Prostate gland (tissue), 2 donors: ENCODE measurements around the gene TSHZ2. TPM values are rescaled to one million over a fixed set of nuclear protein-coding genes. Genes with fewer than 3 reads are reported as not detected.

ENCODE experiments used
- DNase-seq: peaks from one replicate; pipeline ENCODE4 v3.0.0-alpha.2; 2019; ENCODE audit warnings: low spot score
- H3K27ac ChIP-seq, 2 donors: fragments of 200-600 bp; sonication (generic); 2 replicates each; pipeline ENCODE4 v1.5.1; 2017 to 2019
- H3K27me3 ChIP-seq: fragments of 200-600 bp; sonication (generic); replicated peaks from 2 replicates; pipeline ENCODE4 v1.5.1; 2019; ENCODE audit not compliant: insufficient read depth
- H3K36me3 ChIP-seq, 2 donors: fragments of 200-600 bp; sonication (generic); 1 replicate in 1 of 2; 2 replicates in 1 of 2; pipeline versions ENCODE4 v1.5.1 to v1.8.1; 2017 to 2019
- H3K4me1 ChIP-seq: fragments of 200-600 bp; sonication (generic); replicated peaks from 2 replicates; pipeline ENCODE4 v1.5.1; 2019
- H3K4me3 ChIP-seq, 2 donors: fragments of 200-600 bp; sonication (generic); 2 replicates each; pipeline ENCODE4 v1.5.1; 2017 to 2019
- H3K9me3 ChIP-seq: fragments of 200-600 bp; sonication (generic); 2 replicates; pipeline ENCODE4 v1.5.1; 2017
- POLR2A ChIP-seq: fragments of 450-650 bp; IDR thresholded peaks from one replicate; pipeline ENCODE4 v1.6.1; 2016; ENCODE audit warnings: antibody characterized with exemption, mild to moderate bottlenecking
- POLR2AphosphoS5 ChIP-seq: sonication (generic); formaldehyde crosslinking; IDR thresholded peaks from one replicate; pipeline ENCODE4 v1.6.1; 2017; ENCODE audit warnings: antibody characterized with exemption
- WGBS: methylation state at CpG from one replicate; pipeline ENCODE4 v1.1.5; 2018; 5-methylcytosine and 5-hydroxymethylcytosine counted together
- intact Hi-C: fragments of 100-400 bp; cut with DNase I; formaldehyde crosslinking; loops from one replicate; pipeline ENCODE4 v1.14.2; 2022
- total RNA-seq, 2 donors: library from RNA; depleted of rRNA; stranded (reverse); fragments of >200 nt; gene quantifications; one replicate each; pipeline ENCODE4 v1.1.0, GENCODE V29; 2016
- TF ChIP-seq, protein P1 (sequence below), 4 experiments: fragments of 200-600 bp in 2 of 4; fragments of 450-650 bp in 2 of 4; sonication (generic) in 2 of 4; IDR thresholded peaks; 1 replicate in 3 of 4; 2 replicates in 1 of 4; pipeline ENCODE4 v1.5.1; 2016 to 2019; ENCODE audit warnings: antibody characterized with exemption in 4 of 4, mild to moderate bottlenecking in 2 of 4, moderate library complexity in 2 of 4

The TSHZ2 gene
- total RNA-seq, 2 donors from 2014 or later, result 9.8 to 35.1 TPM

DNA sequence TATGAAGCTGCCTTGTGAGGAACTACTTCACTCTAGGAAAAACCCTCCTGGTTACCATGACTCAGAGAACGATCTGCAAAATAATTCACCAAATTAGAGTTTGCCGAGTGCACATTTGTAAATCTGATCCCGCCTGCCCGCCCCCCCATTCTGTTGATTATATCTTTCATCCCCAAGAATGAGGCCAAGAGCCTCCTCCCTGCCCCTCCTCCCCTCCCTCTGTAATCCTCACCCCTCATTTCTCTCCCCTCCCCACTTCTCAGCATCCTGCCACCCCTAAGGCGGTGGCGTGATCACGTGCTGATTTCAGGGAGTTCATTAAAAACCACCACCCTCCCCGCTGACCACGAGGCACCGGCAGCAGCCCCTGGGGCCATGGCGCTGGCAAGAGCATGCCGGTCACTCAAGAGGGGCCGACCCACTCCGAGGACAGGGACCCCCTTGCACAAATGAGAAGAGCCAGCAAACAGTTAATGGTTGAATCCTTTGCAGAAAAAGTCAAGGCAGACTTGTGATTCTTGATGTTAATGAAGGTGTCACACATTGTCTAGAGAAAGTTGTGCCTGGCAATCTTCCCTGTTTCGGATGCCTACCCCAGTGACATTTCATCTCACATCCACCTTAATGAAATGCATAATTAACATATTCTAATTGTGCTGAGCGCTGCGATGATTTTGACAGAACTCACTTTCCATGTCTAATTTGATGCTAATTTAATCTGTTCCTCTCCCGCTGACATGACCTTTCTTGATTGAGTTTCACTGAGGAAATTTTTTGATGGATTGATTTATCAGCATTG lies 373.6 kb downstream of the TSHZ2 start:
- intact Hi-C loops, result no loop called here
- Histone ChIP-seq H3K27me3 (no peaks in the 10 kb centered on the region), H3K36me3 (no peaks in the 10 kb centered on the region), H3K4me1 (no peaks in the 10 kb centered on the region), H3K27ac (no peak overlapping the region), H3K4me3 (no peak overlapping the region), H3K9me3 (no peaks in the 10 kb centered on the region)
- TF ChIP-seq, protein P1, sequence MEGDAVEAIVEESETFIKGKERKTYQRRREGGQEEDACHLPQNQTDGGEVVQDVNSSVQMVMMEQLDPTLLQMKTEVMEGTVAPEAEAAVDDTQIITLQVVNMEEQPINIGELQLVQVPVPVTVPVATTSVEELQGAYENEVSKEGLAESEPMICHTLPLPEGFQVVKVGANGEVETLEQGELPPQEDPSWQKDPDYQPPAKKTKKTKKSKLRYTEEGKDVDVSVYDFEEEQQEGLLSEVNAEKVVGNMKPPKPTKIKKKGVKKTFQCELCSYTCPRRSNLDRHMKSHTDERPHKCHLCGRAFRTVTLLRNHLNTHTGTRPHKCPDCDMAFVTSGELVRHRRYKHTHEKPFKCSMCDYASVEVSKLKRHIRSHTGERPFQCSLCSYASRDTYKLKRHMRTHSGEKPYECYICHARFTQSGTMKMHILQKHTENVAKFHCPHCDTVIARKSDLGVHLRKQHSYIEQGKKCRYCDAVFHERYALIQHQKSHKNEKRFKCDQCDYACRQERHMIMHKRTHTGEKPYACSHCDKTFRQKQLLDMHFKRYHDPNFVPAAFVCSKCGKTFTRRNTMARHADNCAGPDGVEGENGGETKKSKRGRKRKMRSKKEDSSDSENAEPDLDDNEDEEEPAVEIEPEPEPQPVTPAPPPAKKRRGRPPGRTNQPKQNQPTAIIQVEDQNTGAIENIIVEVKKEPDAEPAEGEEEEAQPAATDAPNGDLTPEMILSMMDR (IDR thresholded peaks at IDR 0.05), result no peak
- TF ChIP-seq POLR2AphosphoS5, result no peak
- no peak for TF ChIP-seq POLR2A
- 90% methylated on average over 18 of the region's 18 CpGs for WGBS
- DNase-seq, result no peak

DNA sequence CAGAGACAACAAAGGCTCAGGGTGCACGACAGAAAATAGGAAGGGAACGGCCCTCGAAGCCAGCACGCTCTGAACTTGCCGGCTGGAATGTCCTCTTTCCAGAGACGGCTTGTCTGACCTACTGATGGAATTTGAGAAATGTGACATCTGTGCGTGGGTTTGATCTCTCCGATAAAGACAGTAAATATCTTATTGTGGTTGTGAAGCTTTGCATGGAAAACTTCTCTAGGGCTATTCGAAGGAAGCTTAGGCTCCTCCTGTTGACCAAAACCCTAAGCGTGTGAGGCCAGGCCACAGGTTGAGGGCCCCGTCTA lies 374.1 kb downstream of the TSHZ2 start:
- WGBS, result 36% methylated on average over 11 of the region's 11 CpGs
- Histone ChIP-seq H3K4me1 (no peaks in the 10 kb centered on the region), H3K9me3 (no peaks in the 10 kb centered on the region), H3K27me3 (no peaks in the 10 kb centered on the region), H3K27ac (no peak overlapping the region), H3K4me3 (no peak overlapping the region), H3K36me3 (no peaks in the 10 kb centered on the region)
- no peak for TF ChIP-seq POLR2AphosphoS5
- TF ChIP-seq, protein P1 (IDR thresholded peaks at IDR 0.05), result no peak
- no peak for TF ChIP-seq POLR2A
- intact Hi-C loops, result no loop called here
- no peak for DNase-seq

DNA sequence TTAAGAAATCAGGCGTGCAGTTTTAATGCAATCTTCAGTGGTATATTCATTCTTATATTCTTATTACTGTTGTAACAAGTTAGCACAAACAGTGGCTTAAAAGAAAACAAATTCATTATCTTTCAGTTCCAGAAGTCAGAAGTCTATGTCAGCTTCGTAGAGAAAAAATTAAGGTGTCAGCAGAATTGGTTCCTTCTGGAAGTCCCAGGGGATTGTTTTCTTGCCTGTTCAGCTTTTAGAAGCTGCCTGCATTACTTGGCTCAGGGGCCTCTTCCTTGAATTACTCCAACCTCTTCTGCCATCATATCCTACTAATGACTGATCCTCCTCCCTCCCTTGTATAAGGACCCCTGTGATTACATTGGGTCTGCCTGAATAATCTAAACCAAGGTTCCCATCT lies 377.6 kb downstream of the TSHZ2 start:
- Histone ChIP-seq H3K27me3 (no peaks in the 10 kb centered on the region), H3K9me3 (no peaks in the 10 kb centered on the region), H3K4me1 (no peaks in the 10 kb centered on the region), H3K27ac (no peak overlapping the region), H3K4me3 (no peak overlapping the region), H3K36me3 (no peaks in the 10 kb centered on the region)
- no peak for DNase-seq
- intact Hi-C loops, result no loop called here
- TF ChIP-seq, protein P1 (IDR thresholded peaks at IDR 0.05), result no peak
- TF ChIP-seq POLR2A (no peak), POLR2AphosphoS5 (no peak)
- WGBS, result 93% methylated on average over 2 of the region's 2 CpGs

DNA sequence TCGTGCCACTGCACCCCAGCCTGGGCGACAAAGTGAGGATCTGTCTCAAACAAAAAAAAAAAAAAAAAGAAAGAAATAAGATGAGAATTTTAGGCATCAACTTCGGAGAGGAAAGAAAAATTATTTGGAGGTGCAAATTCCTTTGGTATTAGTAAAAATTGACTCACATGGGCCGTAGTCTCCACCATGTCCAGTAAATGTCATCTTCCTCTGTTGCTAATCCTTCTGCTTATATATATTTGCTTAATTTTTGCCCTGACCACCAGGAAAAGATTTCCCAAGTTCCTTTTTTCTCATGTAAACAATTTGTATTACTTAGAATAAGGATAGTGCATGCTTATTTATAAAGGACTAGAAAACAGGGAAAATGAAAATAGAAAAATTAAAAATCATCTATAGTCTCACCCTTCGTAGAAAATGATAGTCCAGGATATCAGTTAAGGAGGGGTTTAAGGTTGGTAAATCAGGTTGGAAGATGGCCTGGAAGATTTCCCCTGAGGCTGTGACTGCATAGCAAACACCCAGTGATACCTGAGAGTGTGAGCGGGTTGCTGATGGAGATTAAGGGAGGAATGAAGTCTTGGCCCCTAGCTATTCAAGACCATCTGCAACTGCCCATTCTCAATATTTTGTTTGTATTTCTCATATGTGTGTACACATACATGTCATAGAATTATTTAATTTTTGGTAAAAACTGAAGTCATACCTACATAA lies 380.7 kb downstream of the TSHZ2 start:
- 97% methylated on average over 6 of the region's 6 CpGs for WGBS
- TF ChIP-seq POLR2A (no peak), POLR2AphosphoS5 (no peak)
- TF ChIP-seq, protein P1 (IDR thresholded peaks at IDR 0.05), result no peak
- H3K4me3 ChIP-seq, result no peak overlapping the region

More for the DNA sequence above, 380.7 kb downstream of the TSHZ2 start:
- DNase-seq, result no peak
- H3K36me3 ChIP-seq, result no peaks in the 10 kb centered on the region
- intact Hi-C loops, result no loop called here
- H3K9me3 ChIP-seq, result no peaks in the 10 kb centered on the region
- H3K27ac ChIP-seq, result no peak overlapping the region
- no peaks in the 10 kb centered on the region for H3K4me1 ChIP-seq
- H3K27me3 ChIP-seq, result no peaks in the 10 kb centered on the region
